Umbilical cord (tissue), 2 donors: ENCODE results near the gene VPREB1. TPM values are rescaled to one million over a fixed set of nuclear protein-coding genes. Genes with fewer than 3 reads are reported as not detected.
"Not testable (repeated sequence)": the region's sequence is repeated elsewhere in the genome, so short reads cannot be mapped to it uniquely, and the experiment has no call there.

ENCODE experiments used
- DNase-seq: peaks from one replicate; pipeline ENCODE4 v3.0.0-alpha.2; 2015; ENCODE audit warnings: low spot score
- total RNA-seq: library from RNA; depleted of rRNA; stranded (reverse); fragments of >200 nt; gene quantifications from one replicate; pipeline ENCODE4 v1.2.3, GENCODE V29; 2014; ENCODE audit warnings: low replicate concordance; ENCODE audit not compliant: insufficient read depth

The VPREB1 gene
- total RNA-seq, 1 donor from 2014 or later, result 1.9 TPM

DNA sequence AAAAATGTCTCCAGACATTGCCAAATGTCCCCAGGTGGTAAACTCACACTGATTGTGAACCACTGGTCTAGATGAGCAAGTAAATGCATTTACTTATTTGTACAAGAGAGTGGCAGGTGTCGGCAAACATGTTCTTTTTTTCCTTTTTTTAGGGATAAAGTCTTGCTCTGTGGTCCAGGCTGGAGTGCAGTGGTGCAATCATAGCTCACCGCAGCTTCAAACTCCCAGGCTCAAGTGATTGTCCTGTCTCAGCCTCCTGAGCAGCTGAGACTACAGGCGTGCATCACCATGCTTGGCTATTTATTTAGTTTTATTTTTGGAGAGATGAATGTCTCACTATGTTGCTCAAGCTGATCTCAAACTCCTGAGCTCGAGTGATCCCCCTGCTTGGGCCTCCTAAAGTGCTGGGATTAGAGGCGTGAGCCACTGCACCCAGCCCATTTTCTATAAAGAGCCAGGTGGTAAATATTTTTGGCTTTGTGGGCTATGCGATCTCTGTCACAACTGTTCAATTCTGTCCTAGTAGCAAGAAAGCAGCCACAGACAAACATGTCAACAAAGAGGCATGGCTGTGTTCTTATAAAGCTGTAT lies 1.4 kb downstream of the VPREB1 start:
- no peak for DNase-seq

DNA sequence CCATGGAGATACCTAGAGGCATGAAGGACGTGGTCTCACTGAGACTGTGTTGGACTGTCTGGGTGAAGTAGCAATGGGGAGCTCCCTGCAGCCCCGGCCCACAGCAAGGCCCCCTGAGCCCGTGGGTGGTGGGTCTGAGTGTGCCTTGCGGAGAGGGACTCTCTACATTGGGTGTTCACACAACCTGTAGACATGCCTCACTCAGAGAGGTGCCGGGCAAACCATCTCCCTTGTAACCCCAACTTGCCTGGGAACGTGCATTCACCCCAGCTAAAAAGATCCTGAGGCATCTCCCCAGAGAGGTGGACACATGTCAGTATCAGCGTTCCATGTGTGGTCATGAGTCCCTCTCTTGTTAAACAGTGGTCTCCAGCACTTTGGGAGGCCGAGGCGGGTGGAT lies 2.1 kb downstream of the VPREB1 start:
- no peak for DNase-seq

DNA sequence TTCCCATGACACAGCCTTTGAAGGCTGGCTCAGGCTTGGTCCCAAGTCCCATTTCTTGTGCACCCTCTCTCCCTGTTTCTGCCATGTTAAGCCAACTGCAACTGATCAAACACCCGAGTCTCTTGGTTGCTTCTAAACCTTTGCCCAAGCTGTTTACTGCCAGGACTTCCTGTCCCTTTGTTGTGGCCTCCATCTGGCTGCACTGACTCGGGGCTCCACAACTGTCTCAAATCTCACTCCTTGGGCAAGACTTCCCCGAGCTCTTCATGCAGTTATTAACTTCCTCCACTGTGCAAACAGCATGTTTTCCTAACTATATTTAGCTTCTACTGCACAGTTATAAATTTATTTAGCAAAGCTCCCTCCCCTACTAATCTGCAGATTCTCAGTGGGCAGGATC lies 4.3 kb downstream of the VPREB1 start:
- no peak for DNase-seq

DNA sequence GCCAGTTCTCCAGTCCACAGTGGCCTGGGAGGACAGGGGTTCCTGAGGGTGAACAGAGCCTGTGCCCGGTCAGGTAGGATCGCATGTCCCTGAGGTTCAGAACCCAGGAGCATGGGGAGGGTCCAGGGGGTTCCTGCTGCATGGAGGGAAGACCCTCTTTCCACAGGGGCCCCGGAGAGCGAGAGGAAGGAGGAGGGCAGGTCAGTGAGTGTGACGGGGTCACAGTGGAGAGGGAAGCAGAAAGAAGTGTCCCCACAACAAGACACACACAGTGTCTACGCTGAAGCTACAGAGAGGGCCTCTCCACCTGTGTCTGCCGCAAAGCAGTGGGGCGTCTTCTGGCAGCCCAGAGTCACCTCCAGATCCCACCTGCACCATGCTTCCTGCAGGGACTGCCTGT lies 6.1 kb downstream of the VPREB1 start:
- DNase-seq, result not testable (repeated sequence)

DNA sequence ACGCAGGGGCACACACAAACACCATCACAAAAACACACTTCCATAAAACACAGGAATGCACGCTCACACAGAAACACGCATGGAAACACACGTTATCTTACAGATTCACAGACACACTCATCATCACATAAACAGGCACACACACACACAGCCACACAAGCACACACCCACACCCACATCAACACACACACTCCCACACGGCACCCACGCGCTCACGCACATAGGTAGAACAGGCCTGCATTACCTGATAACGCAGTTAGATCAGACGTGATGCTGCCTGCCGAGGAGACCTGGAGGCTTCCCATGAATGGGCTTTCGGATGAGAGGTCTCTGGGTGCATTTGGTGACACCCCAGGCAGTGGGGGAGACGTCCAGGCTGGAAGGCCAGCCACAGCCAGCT lies 11.5 kb downstream of the VPREB1 start:
- DNase-seq, result not testable (repeated sequence)

DNA sequence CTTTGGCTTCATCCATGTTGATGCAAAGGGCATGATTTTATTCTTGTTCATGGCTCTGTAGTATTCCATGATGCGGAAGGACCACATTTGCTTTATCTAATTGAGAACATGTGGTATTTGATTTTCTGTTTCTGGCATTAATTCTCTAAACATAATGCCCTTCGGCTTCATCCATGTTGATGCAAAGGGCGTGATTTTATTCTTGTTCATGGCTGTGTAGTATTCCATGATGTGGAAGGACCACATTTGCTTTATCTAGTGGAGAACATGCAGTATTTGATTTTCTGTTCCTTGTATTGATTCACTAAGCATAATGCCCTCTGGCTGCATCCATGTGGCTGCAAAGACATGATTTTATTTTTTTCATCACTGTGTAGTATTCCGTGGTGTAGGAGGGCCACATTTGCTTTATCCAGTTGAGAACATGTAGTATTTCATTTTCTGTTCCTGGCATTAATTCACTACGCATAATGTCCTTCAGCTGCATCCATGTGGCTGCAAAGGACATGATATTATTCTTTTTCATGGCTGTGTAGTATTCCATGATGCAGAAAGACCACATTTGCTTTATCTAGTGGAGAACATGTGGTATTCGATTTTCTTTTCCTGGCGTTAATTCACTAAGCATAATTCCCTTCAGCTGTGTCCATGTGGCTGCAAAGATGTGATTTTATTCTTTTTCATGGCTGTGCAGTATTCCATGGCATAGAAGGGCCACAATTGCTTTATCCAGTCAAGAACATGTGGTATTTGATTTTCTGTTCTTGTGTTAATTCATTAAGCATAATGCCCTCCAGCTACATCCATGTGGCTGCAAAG lies 14.2 kb downstream of the VPREB1 start:
- DNase-seq, result not testable (repeated sequence)

DNA sequence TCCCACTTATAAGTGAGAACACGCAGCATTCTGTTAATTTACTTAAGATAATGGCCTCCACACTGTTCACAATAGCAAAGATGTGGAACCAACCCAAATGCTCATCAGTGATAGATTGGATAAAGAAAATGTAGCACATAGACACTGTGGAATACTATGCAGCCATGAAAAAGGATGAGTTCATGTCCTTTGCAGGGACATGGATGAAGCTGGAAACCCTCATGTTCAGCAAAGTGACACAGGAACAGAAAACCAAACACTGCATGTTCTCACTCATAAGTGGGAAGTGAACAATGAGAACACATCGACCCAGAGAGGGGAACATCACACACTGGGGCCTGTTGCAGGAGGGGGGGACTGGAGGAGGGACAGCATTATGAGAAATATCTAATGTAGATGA lies 15.6 kb downstream of the VPREB1 start:
- DNase-seq, result not testable (repeated sequence)

DNA sequence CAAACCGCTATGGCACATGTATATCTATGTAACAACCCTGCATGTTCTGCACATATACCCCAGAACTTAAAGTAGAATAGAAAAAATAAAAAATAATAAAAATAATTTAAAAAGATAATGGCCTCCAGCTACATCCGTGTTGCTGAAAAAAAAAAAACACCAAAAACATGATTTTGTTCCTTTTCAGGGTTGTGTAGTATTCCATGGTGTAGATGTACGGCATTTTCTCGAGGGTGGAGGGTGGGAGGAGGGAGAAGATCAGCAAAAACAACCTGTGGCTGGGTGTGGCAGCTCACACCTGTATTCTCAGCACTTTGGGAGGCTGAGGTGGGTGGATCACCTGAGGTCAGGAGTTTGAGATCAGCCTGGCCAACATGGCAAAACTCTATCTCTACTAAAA lies 16.0 kb downstream of the VPREB1 start:
- DNase-seq, result not testable (repeated sequence)

DNA sequence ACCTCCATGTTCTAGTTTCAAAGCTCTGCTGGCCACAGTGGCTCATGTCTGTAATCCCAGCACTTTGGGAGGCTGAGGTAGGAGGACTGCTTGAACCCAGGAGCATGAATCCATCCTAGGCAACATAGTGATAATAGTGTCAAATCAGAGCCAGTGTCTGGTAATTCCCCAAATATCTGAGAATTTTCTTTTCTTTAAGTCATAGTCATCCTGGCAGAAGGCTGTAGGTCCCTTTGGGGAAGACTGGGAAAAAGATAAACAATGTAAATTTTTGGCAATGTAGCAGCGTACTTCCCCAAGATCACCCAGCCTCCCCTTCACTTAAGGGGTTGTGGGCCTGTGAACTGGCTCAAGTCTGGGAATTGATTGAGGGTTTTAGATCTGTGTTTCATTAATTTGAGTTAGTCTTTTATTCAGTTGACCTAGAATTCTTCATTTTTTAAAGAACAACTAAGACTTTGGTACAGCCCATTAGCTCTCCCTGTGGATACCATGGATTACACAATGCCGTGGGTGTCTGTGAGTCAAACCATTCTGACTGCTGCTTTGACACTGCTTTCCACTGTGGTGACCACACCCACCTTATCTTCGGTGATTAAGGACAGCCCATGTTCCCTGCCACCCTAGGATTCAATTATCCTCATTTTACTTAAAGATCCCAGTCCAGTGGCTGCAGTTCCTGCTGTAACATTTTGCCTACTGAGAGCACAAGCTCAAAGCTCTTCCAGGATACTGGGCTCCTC lies 17.9 kb downstream of the VPREB1 start:
- not testable (repeated sequence) for DNase-seq

DNA sequence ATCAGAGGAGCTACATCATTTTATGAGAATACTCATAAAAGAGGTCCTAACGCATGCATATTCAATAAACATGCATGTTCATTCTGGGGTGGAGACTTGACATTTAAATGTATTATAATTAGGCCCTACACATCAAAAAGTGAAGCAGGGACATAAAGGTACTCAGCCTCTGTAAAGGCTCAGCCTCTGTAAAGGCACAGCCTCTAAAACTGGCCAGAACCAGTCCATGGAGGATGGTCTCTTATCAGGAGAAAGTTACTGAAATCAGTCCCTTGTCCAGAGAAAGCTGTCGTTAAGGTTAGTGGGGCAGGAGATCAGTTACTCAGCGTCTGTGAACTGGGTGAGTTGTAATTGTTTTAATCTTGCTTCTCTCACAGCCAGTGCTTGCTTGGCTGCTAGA lies 19.2 kb downstream of the VPREB1 start:
- not testable (repeated sequence) for DNase-seq

DNA sequence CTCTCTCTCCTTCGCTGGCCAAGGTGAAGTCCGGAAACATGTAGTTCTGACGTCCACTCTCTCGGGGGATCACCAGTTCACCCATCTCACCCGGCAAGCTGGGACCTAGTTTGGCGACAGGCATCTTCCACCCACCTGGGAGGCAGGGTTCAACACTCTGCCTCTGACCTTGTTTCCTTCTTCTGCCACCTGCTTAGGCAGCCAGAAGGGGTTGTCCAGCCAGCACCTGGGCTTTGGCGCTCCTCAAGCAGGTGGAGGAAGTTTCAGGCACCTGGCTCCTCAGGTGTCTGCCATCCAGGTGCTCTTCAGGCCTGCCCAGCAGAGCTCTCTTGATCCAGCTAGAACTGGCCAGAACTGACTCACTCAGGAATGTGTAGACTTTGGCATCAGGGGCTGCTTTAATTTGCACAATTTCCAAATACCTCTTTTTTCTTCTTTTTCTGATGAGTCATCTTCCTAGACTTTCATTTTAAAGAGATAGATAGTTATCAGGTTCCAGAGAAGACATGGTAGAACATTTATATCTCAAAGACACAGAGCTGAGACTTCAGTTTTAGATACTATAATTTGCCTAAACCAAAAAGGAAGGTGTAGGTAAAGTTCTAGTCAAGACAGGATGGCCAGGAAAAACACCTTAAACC lies 25.6 kb downstream of the VPREB1 start:
- DNase-seq, result not testable (repeated sequence)

DNA sequence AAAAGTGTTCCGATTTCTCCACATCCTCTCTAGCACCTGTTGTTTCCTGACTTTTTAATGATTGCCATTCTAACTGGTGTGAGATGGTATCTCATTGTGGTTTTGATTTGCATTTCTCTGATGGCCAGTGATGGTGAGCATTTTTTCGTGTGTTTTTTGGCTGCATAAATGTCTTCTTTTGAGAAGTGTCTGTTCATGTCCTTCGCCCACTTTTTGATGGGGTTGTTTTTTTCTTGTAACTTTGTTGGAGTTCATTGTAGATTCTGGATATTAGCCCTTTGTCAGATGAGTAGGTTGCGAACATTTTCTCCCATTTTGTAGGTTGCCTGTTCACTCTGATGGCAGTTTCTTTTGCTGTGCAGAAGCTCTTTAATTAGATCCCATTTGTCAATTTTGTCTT lies 32.8 kb downstream of the VPREB1 start:
- not testable (repeated sequence) for DNase-seq

DNA sequence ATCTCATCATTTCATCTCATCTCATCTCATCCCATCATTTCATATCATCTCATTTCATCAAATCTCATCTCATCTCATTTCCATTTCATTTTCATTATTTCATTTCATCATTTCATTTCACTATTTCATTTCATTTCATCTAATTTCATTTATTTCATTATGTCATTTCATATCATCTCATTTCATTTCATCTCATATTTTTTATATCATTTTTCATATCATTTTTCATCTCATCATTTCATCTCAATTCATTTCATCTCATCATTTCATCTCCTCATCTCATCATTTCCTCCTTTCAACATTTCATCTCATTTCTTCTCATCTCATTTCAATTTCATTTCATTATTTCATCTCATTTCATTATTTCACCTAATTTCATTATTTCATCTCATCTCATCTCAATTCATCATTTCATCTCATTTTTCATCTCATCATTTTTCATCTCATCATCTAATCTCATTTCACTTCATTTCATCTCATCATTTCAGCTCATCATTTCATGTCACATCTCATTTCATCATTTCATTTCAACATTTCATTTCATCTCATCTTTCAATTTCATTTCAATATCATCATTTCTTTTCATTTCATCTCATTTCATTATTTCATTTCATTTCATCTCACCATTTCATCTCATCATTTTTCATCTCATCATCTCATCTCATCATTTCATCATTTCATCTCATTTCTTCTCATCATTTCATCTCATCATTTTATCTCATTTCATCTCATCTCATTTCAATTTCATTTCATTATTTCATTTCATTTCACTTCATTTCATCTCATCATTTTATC lies 40.6 kb downstream of the VPREB1 start:
- DNase-seq, result not testable (repeated sequence)

DNA sequence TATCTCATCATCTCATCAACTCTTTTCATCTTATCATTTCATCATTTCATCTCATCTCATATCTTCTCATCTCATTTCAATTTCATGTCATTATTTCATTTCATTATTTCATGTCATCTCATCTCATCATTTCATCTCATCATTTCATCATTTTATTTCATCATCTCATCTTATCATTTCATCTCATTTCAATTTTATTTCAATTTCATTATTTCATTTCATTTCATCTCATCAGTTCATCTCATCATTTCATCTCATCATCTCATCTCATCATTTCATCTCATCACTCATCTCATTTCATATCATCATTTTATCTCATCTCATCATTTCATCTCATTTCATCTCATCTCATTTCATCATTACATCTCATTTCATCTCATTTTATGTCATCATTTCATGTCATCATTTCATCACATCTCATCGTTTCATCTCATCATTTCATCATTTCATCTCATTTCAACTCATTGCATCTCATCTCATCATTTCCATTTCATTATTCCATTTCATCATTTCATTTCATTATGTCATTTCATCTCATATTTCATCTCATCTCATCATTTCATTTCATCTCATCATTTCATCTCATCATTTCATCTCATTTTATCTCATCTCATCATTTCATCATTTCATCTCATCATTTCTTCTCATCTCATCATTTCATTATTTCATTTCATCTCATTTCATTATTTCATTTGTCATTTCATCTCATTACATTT lies 42.0 kb downstream of the VPREB1 start:
- DNase-seq, result not testable (repeated sequence)

DNA sequence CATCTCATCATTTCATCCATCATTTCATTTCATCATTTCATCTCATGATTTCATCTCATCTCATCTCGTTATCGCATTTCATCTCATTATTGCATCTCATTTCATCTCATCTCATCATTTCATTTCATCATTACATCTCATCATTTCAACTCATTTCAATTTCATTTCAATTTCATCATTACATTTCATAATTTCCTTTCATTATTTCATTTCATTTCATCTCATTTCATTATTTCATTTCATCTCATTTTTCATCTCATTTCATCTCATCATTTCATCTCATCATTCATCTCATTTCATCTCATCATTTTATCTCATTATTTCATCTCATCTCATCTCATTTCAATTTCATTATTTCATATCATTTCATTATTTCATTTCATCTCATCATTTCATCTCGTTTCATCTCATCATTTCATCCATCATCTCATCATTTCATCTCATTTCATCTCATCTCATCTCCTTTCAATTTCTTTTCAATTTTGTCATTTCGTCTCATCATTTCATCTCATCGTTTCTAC lies 42.6 kb downstream of the VPREB1 start:
- DNase-seq, result not testable (repeated sequence)

DNA sequence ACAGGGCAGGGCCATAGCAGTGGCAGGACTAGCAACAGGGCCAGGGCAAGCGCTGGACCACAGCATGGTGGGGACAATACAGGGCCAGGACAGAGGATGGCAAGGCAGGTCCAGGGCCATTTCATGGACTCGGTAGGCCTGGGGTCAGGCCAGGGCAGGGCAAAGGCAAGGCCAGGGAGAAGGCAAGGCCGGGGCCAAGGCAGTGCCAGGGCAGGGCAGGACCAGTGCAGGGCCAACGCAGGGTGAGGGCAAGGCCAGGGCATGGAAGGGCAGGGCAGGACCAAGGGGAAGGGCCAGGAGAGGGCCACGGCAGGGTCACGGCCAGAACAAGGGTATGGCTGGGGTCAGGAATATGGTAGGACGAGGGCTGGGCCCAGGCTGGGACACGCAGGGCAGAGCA lies 45.1 kb downstream of the VPREB1 start:
- DNase-seq, result not testable (repeated sequence)

DNA sequence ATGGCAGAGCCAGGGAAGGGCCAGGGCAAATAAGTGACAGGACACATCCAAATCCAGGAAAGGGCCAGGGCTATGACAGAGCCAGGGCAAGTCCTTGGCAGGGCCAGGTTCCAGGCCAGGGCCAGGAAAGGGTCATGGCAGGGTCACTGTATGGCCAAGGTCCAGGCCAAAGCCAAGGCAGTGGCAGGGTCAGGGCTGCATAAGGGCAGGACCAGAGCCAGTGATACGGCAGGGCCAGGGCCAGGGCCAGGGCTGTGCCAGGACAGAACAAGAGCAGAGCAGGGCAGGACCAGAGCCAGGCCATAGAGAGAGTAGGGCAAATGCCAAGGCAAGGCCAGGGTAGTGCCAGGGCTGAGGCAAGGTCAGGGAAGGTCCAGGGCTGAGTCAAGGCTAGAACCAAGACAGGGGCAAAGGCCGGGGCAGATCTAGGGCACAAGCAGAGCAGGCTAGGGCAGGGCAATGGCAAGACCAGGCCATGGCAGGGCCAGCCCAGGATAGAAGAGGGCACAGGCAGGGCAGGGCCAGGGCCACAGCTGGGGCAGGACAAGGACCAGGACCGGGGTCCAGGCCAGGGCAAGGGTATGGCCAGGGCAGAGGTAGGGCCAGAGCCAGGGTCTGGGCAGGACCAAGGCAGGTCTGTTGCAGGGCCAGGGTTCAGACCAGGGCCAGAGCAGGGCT lies 46.7 kb downstream of the VPREB1 start:
- DNase-seq, result not testable (repeated sequence)

DNA sequence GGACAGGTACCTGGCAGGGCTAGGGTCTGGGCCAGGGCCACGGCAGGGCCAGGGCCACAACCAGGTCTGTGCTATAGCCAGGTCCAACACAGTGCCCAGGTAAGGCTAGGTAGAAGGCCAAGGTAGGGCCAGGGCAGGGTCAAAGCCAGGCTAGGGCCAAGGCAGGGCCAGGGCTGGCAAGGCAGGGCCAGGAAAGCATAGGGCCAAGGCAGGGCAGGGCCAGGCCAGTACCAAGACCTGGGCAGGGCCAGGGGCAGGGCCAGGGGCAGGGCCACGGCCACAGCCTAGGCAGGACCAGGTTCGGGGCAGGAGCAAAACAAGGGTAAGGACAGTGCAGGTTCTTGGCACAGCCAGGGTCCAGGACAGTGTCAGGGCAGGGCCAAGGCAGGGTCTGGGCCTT lies 48.1 kb downstream of the VPREB1 start:
- DNase-seq, result not testable (repeated sequence)

DNA sequence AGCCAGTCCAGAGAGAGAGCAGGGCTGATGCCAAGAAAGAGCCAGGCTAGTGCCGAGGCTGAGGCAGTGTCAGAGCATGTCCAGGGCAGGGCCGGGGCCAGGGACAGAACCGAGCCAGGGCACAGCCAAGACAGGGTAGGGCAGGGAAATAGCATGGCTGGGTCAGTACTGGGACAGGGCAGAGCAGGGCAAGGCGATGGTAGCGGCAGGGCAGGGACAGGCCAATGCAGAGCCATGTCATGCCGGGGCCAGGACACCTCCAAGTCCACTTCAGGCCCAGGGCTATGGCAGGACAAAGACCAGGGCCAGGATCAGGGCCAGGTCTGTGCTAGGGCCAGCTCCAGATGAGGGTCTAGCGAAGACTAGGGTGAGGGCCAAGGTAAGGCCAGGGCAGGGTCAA lies 48.9 kb downstream of the VPREB1 start:
- DNase-seq, result not testable (repeated sequence)

DNA sequence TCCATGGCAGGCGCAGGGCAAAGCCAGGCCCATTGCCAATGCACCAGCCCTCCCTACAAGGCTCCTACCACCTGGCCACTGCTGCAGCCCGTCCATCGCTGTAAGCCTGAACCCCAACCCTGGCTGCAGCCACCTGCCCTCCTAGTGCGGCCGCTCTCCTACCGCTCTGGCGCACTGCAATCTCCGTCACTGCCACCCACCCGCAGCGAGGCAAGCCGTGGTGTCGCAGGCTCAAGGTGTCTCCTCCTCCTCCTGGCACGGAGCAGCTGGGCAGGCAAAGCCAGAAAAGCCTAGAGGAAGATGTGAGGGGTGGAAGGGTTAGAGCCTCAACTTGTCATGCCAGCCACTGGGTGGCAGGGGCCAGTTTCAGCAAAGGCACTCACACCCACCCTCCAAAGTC lies 50.1 kb downstream of the VPREB1 start:
- DNase-seq, result not testable (repeated sequence)
